Activated naive CD4-positive, alpha-beta T cell treated with anti-CD3 and anti-CD28 coated beads, Interleukin-2, amount 50 U/mL, for 16 hours (primary cell): ENCODE results near the gene TTC4.
"Not testable (repeated sequence)": the region's sequence is repeated elsewhere in the genome, so short reads cannot be mapped to it uniquely, and the experiment has no call there.

ENCODE experiments used
- DNase-seq: peaks from one replicate; pipeline ENCODE4 v3.0.0-alpha.2; 2020

Gene TTC4

DNA sequence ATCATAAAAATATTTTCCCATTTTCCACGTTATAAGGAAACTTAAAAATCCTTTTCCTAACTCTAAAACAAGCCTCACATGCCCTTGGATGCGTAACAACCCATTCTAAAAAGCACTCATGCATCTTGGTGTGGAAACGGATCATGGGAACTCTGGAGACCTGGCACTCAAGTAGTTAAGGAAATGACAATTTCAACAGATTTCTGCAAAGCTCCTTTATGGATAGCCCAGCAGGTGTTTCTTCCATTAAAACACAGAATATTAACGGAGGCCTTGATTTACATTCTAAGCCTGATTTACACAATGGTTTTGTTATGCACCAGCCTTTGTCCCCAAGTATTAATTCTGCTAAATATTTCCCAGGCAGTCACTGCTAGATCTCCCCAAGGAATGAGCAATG lies 35.8 kb downstream of the TTC4 start:
- DNase-seq = no peak

DNA sequence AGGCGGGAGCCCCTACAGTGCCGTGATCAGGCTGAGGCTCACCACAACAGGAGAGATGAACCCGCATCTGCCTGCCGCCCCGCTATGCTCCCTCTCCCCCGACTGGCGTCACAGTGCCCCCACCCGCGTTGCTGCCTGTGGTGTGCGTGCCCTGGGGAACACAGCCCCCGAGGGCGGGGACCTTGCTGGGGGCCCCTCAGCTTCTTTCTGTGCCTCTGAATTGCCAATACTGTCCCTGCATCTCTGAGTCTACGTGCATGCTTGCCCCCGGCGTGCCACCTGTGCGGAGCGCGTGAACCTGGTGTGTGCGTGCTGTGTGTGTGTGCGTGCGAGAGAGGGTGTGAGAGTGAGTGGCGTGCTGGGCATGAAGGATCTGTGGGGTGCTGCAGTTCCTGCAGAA lies 38.4 kb downstream of the TTC4 start:
- DNase-seq = no peak

DNA sequence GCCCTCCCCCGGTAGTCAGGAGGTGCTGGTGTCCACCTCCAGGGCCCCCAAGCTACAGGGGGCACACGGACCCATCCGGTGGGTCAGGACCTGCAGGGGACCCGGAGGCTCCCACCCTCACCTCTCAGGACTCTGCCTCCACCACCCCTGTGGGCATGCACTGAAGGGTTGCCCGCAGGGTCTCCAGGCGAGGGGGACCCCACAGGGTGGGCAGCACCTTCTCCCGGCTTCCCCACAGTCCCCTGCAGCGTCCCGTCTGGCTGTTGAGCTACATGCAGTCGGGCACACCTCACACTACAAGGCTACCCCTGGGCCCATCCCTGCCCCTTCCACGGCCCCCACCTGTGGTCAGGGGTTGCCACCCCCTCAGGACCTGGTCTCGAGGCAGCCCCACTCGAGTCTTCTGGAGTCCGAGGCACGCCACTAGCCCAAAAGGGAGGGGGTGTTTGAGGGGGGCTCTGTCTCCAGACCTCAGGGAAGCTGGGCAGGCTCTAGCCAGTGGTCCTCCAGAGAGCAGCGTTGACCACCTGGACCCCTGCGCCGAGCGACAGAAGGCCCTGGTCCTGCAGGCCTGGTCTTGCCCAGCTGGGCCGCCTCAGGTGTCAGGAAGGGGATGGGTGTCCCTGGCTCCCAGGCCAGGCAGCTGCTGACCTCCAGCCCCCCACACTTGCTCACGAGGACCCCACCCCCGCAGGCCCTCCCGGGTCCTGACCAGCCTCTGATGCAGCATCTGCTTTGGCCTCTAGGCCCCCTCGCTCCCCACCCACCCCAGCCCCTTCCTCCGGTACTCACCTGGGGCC lies 39.0 kb downstream of the TTC4 start:
- no peak for DNase-seq

DNA sequence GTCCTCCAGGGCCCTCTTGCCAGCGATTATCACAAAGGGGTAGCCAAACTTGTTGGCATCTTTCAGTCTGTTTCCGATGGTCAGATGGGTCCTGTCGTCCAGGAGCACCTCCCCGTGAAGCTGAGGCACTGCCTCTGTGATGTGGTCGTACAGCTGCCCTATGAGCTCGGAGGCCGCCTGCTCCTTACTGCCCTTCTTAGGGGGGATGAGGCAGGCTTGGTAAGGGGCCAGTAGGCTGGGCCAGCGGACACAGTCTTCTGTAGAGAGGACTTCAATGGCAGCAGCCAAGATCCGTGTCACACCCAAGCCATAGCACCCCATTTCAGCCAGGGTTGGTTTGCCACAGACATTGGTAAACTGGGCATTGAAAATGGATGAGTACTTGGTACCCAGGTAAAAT lies 42.2 kb downstream of the TTC4 start:
- DNase-seq = no peak

DNA sequence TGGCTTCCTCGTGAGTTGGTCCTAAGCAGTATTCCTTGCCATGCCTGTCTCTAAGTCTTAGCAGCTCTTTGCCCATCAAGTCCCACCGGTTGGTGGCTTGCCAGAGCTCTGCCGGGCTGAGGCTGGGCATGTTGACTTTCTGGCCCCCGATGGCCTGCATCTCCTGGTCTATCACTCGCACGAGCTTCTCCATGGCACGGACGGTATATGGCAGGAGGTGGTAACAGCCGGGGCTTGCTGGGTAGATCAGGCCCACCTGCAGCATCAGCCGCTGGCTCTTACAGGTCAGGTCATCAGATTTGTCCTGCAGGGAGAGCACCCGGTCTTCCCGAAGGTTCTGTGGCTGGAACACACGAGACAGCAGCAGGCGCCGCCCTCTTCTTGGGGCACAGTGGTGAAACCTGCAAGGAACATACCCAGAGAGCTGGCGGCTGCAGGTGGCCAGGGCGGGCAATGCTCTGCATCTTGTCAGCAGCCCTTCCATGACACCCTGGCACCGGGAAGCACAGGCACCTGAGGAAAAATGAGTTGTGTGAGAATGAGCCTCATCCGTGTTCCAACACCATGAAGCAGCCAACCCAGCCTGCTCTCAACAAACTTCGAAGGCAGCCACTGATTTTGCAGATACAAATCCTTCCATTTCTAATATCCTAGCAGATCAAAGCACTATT lies 43.2 kb downstream of the TTC4 start:
- no peak for DNase-seq

DNA sequence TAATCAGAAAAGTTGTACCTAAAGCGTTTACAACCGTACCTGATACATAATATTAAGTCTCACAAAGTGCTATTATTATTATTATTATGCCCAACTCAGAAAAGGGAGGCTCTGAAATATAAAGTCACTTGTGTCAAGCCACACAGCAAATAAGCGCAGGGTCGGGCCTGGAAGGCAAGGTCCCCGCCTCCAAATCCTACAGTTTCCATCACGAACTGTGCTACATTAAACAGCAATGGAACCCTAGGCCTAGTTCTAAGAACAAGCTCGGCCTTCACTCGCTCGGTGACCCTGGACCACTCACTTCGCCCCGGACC lies 48.1 kb downstream of the TTC4 start:
- peak; percentile 20 for DNase-seq

DNA sequence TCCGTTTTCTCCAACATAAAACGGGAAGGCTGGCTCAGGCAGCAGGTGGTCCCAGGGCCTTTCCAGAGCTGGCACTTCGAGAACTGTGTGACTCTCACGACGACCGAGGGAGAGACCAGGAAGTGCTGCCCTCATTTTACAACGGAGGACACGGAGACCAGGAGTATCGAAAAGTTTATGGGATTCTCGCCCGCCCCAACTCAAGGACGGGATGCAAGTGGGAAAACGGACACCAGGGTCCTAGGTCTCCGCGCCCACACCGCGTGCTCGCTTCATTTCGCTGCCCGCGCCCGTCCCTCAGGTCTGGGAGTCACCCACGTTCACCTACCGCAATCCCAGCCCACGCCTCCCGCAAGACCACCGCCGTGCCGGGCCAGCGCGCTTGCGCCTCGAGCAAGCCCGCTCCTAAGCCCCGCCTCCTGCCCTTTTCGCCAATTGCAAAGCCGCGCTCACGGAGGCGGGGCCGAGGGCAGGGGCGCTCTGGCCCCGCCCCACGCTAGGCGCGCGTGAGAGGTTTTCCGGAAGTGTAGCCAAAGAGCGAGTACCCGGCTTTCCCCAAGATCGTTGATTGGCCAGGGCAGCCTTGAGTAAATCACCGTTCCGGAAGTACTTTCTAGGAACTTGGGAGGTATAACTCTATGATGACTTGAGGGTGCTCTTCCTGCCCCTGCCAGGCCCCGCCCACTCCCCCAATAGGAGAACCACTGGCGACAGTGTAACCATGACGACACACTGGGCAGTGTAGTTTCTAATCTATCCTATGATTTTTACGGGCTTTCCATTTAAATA lies 48.7 kb downstream of the TTC4 start, which contains the start of gene PARS2:
Gene PARS2, minus strand, starts transcription at position 391 of the 789 bp plus-strand sequence. CDS start 5,362 bp downstream, outside the sequence.
- DNase-seq = peak; percentile 97

DNA sequence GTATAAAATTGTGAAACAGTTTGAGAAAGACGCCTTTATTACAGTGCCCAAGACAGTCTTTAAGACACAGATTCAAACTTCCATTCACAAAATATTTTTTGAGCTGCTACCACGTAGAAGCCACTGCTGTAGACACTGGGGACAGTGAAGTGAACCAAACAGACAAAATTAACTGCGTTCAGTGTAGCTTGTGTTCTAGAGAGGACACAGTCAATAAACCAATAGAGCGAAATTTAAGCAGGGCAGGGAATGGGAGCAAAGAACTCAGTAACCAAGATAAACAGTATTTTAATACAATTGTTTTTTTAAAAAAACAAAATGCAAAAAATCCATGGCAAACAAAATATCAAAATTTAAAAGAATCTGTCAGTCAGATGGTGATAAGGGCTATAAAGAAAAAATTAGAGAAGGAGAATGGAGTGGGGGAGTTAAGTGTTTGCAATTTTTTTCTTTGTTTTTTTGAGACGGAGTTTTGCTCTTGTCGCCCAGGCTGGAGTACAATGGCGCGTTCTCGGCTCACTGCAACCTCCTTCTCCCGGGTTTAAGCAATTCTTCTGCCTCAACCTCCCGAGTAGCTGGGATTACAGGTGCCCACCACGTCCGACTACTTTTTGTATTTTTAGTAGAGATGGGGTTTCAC lies 49.4 kb downstream of the TTC4 start:
- no peak for DNase-seq

DNA sequence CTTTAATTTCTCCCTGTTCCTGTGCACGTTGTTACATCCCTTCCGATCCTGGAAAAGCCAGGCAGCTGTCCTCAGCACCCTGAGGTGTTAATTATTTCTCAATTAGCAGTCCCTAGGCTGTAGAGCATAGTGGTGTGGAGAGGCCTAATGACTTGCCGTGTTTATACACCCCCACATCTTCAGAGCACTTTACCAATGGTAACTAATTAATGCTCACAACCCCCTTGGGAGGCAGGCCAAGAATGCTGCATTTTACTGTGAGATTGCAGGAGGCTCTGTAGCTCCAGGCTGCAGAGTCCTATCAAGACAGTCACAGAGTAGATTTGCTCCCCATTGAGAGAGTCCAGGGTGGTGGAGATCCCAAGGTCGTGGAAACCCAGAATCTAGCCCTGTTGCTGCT lies 51.1 kb downstream of the TTC4 start:
- no peak for DNase-seq

DNA sequence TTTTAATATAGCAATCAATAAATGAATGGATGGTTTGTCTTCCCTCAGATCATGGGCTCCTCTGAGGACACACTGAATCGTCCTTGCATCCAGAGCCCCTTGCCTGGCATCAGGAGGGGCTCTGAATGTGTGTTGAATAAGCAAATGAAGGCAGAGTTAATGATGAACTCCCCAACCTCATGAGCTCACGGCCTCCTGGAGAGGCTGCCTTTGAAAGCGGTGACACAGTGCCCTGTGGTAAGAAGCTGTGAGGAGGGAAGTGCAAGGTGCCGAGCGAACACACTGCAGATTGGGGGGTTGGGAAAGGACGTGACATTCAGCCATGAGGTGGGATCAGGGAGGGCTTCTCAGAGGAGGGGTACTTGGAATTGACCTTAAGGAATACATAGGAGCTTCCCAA lies 51.9 kb downstream of the TTC4 start:
- no peak for DNase-seq

DNA sequence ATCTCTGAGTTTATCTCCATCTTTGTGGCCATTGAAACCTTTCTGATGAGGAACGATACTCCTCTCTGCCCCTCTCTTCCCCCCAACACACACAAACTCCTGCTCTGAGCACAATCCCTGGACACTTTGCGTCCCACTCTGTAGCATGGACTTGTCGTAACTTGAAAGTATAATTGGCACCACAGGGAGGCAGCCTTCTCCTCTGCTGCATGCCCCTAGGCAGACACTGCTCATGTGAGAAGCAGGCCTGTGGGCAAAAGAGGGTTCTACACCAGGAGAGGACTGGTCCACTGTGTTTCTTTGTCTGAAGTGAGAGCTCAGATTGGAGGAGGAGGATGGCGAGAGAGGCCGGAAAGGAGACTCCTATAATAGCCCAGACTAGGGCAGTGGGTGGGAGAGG lies 52.4 kb downstream of the TTC4 start:
- DNase-seq = no peak

DNA sequence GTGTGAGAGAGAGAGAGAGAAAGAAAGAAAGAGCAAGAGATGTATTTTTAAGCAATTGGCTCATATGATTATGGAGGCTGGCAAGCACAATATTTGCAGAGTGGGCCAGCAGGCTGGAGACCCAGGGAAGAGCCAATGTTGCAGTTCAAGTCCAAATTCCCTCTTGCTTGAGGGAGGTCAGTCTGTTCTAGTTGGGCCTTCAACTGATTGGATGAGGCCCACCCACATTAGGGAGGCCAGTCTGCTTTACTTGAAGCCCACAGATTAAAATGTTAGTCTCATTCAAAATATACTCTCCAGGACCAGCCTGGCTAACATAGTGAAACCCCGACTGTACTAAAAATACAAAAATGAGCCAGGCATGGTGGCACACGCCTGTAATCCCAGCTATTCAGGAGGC lies 57.3 kb downstream of the TTC4 start:
- no peak for DNase-seq

DNA sequence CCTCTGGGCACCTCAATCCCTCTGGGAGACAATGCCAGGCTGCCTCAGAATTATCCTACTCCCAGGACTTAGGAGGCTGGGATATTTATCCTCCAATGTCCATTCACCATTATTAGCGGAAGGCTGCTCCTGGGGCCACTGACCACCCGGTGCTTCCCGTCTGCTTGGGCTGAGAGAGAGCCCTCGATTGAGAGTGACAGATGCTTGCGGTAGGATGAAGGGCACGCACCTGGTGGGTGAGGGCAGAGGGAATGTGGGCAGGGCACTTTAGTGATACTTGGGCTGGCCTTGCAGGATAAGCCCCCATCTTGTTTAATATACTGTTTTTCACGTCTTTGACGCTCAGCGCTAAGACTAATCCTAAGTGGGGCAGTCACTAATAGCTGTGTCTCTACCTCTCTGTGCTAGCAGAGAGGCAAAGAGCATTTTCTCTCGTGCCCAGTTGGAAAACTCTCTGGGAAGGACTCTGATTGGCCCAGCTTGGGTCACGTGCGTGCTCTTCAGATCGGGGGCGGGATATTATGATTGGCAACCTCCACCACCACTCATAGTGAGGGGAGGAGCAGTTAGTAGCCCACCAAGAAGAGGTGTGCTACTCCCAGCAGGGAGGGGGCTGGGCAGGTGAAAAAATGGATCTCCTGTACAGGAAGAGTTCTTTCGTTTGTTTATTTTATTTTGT lies 59.3 kb downstream of the TTC4 start:
- DNase-seq = no peak

DNA sequence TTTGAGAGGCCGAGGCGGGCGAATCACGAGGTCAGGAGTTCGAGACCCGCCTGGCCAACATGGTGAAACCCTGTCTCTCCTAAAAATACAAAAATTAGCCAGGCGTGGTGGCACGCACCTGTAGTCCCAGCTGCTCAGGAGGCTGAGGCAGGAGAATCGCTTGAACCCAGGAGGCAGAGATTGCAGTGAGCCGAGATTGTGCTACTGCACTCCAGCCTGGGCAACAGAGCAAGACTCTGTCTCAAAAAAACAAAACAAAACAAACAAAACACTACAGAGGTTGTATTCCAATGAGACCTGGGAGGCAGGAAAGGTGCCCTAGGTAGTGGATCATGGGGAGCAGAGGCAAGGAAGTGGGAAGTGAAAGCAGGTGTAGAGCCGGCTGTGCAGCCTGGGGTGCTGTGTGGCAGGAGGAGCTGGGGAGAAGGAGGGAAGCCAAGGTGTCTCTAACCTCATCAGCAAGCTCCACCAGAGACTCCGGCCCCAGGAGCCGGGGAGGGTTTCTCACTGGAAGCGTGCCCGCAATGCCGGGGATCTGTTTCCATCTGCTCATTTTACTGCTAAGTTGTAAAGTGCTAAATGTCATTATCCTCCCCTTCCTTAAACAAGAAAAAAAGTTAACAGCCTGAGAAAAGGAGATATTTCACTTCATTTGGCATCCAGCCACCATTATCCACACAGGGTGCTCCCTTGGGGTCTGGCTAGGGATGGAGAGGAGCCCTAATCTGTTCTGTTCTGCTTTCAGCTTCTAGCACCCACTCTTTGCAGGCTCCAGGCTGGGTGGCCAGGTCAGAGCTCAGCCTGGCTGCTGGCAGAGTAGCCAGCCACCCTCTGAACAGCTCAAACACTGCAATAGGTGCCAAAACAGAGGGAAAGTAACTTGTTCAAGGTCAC lies 60.4 kb downstream of the TTC4 start:
- not testable (repeated sequence) for DNase-seq

DNA sequence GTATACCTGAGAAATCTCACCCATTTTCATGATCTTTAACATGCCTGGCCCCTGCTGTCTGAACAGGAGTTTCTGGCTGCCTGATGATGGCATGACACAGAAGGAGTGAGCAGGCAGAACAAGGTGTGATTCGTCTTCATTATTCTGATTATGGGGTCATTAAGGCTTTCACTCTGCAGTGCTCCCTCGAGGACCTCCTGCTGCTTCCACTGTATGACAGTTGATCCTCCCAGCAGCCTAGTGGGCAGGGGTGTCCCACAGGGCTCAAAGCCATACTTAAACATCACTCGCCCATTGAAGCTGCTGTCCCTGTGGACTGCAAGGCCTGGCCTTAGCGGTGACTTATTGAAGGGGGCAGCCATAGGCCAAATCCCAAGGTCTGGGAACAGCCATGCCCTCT lies 61.4 kb downstream of the TTC4 start:
- no peak for DNase-seq

DNA sequence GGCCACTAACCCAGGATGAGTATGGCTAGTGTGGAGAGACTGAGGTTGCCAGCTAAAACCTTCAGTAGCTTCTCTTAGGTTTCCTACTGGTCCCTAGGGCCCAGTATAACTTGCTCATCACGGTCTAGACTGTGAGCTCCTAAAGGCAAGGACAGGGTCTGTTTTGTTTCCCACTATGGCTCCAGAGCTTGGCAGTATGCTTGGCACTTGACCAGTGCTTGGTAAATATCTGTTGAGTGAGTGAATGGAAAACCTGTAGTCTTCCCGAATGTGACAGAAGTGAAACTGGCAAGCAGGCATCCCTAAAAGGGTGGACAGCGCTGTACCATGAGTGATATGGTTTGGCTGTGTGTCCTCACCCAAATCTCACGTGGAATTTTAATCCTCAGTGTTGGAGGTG lies 61.8 kb downstream of the TTC4 start:
- DNase-seq = no peak

DNA sequence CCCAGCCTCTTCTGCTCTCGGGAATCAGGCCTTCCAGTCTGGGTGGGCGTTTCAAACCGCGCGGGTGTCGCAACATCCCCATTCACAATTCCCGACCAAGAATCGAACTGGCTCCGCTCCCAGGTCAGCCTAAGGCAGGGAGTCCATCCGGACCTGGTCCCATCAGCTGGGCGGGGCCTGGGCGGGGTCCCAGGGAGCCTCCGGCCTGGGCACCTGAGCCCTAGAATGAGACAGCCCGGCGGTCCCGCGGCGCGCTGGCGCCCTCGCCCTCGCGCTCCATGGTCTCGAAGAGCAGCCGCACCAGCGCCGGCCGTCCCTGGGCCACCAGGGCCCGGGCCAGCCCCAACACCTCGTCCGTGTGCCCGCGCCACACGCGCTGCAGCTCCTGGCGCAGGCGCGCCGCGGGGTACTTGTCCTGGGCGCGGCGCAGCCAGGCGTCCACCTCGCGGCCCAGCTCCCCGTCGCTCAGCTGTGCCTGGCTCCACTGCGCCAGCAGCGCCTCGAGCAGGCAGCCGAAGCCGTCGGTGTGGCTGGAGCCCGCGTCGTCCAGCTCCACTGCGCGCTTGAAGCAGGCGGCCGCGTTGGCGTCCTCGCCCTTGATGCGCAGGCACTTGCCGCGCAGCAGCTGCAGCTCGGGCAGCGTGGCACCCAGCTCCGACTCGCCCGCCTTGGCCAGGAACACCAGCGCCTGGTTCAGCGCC lies 65.5 kb downstream of the TTC4 start:
- no peak for DNase-seq

DNA sequence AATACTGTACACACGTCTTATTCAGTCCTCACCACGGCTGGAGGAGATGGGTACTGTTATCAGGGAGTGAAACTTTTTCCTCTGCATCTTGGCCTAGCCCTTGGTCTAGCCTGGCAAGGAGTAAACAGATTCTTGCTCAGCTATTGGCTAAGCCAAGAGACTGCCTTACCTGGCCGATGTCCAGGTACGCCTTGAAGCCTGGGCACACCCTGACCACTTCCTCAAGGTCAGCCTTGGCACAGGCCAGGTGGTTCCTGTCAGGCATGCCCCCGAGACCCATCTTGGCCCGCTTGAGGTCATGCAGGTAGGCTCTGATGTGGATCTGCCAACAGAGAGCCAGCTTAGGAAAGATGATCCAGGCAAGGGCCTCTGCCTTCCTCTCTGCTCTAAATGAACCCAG lies 66.5 kb downstream of the TTC4 start:
- DNase-seq = no peak

DNA sequence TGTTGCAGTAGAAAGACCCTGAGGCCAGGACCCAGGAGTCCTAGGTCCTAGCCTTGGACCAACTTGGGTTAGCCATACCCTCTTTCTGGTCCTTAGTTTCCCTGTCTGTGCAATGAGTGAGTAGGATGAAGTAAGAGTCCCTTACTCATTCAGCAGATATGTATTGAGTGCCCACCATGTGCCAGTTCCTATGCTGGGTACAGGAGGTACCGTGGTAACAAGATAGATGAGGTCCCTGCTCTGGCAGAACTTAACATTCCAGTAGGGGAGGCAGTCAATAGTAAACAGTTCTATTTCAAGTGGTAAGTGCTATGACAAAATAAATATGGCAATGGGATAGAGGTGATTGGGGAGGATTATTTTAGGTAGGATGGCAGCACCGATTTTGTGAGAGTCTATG lies 66.9 kb downstream of the TTC4 start:
- DNase-seq = no peak

DNA sequence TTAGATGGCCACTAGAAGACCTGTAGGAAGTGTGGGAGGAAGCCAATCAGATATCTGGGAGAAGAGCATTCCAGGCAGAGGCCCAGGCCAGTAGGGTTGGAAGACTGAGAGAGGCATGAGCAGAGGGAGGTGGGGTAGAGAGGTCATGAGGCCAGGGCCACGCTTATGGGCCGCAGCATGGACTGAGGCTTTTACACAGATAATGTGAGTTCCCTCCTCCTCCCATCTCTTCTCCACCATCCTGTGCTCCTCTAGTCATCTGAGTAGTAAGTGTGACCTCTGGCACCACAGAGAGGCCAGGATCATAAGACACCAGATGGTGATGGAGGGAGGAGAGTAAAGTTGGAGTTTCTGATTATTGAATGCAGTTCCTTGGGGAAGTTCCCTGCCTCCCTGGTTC lies 68.4 kb downstream of the TTC4 start:
- DNase-seq = no peak

DNA sequence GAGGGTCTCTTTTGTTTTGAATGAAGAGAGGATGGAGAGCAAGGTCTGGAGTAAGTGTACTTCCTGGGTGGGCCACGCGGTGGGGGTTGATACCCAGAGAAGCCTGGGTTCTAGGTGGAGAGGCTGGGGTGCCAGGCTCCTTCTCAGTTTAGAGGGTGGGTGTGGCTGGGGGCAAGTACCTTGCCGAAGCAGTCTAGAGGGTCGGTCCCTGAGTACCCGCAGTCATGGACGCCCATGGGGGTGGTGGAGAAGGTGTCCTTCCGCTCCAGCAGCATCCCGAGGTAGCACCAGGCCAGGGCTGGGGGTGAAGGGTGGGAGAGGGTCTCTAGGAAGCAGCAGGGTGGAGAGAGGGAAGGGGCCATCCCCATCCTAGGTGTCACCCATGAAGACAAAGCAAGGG lies 71.1 kb downstream of the TTC4 start:
- no peak for DNase-seq
